AG10803 (cell line): ENCODE measurements around the gene FRMPD2.

Experiments used
- DNase-seq: peaks from one replicate; pipeline ENCODE4 v3.0.0; 2010; ENCODE audit warnings: low read depth
- H3K4me3 ChIP-seq: 2 replicates; pipeline ENCODE4 v1.5.1; 2011; ENCODE audit warnings: mild to moderate bottlenecking, low read length, control low read depth
- TF ChIP-seq, protein P1 (sequence below): conservative IDR thresholded peaks from 2 replicates; pipeline ENCODE4 v1.5.1; 2011; ENCODE audit warnings: mild to moderate bottlenecking, low read length, control low read depth, inconsistent platforms

FRMPD2 gene

DNA sequence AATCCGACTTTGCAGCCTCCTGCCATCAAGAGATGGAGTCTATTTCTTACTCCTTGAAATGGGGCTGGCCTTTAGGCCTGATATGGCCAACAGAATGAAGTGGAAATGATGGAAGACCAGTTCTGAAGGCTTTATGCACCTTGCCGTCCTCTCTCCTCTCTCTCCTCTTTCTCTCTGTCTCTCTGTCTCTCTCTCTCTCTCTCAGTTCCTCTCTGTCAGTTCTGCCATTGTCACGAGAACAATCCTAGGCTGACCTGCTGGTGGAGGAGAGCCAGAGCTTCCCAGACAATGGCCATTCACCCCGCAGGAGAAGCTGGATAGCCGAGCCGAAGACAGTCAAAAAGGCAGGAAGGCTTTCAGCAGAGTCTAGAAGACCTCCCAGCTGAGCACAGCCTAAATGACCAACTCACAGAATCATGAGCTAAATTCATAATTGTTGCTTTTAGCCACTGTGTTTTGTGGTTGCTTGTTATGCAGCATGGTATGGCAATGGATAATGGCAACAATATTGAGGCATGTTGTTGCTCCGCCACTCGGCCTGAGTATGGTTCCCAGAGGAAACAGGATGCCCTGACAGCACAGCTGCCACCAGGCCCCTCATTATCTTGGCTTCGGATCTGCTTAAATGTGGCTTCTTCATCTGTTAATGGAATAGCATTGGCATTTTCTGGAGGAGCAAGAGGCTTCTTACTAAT is 35.5 kb downstream of the FRMPD2 start:
- DNase-seq = no peak
- no peak overlapping the region for H3K4me3 ChIP-seq
- TF ChIP-seq, protein P1, sequence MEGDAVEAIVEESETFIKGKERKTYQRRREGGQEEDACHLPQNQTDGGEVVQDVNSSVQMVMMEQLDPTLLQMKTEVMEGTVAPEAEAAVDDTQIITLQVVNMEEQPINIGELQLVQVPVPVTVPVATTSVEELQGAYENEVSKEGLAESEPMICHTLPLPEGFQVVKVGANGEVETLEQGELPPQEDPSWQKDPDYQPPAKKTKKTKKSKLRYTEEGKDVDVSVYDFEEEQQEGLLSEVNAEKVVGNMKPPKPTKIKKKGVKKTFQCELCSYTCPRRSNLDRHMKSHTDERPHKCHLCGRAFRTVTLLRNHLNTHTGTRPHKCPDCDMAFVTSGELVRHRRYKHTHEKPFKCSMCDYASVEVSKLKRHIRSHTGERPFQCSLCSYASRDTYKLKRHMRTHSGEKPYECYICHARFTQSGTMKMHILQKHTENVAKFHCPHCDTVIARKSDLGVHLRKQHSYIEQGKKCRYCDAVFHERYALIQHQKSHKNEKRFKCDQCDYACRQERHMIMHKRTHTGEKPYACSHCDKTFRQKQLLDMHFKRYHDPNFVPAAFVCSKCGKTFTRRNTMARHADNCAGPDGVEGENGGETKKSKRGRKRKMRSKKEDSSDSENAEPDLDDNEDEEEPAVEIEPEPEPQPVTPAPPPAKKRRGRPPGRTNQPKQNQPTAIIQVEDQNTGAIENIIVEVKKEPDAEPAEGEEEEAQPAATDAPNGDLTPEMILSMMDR = no peak

GRCh38 chr10:48237259-48238250 is 36.9 kb downstream of the FRMPD2 start:
- DNase-seq = no peak
- TF ChIP-seq, protein P1 = no peak
- H3K4me3 ChIP-seq = no peak overlapping the region

DNA sequence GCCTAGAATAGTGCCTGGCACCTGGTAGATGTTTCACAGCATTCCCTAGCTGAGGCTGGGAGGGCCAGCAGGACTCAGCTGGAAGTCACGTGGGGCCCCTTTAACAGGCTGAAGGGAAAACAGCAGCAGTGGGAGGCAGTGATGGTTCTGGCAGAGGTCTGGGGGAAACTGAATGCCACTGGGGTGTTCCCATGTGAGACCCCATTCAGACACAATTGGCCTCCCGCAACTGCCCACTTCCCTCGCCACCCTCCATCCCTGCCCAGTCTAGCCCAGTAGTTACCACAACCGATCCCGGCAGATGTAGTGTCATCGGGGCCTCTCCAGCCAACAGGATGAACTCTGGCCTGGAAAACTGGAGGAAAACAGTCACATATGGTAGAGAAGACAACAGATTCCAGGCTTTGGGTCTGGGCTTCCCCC is 38.3 kb downstream of the FRMPD2 start:
- DNase-seq = no peak
- H3K4me3 ChIP-seq = no peak overlapping the region
- TF ChIP-seq, protein P1 = no peak

DNA sequence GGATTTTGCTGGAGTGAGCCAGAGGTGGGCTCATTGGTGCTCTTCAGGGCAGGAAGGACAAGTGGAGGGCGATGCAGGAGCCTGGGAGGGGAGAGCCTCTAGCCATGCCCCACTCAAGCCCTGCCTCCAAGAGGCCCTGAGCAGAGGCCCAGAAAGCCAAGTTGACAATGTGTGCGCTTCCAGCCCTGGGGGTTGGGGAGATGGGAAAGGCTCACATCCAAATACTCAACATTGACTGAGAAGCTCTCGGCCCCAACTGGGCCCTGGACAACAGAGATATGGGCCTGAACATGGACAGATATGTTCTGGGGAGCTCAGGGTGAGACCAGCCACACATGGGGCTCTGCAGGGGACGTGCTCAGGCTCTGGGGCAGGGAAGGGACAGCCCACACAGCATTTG is 39.0 kb downstream of the FRMPD2 start:
- DNase-seq = no peak
- no peak overlapping the region for H3K4me3 ChIP-seq

GRCh38 chr10:48234787-48235186 is 39.7 kb downstream of the FRMPD2 start:
- TF ChIP-seq, protein P1 = no peak
- H3K4me3 ChIP-seq = no peak overlapping the region
- DNase-seq = no peak

More for the DNA sequence above, 39.0 kb downstream of the FRMPD2 start:
- TF ChIP-seq, protein P1 = no peak

- DNase-seq = no peak
- TF ChIP-seq, protein P1 = no peak
- H3K4me3 ChIP-seq = no peak overlapping the region
Observed at GRCh38 chr10:48234295-48234694, 40.2 kb downstream of the FRMPD2 start.
